HepG2 (cell line): Measurements from ENCODE around the gene SLBP. TPM values are rescaled to one million over a fixed set of nuclear protein-coding genes. Genes with fewer than 3 reads are reported as not detected.

ENCODE experiments used
- ATAC-seq: fragments of 200-7000 bp; cut with Tn5 transposase; 3 replicates; pipeline ENCODE4 v1.9.1; 2020; ENCODE audit warnings: mild to moderate bottlenecking, moderate library complexity
- BruUV-seq: library from RNA; stranded (reverse); fragments of 400-500 nt; replicated peaks from 2 replicates; lab custom pipeline; 2021; lab: Mats Ljungman, UMichigan
- CTCF ChIA-PET: fragments of 300-600 bp; formaldehyde crosslinking; extraction: SDS; loops from one replicate; lab custom pipeline; 2021; ENCODE audit warnings: low total read pairs, inconsistent platforms, low intra/inter-chr PET ratio; lab: Yijun Ruan, JAX
- POLR2A ChIA-PET: fragments of 350-600 bp; sonication (Branson Sonifier 250); formaldehyde crosslinking; loops from one replicate; lab custom pipeline; 2020; ENCODE audit warnings: antibody characterized with exemption, inconsistent platforms; lab: Yijun Ruan, JAX
- DNase-seq: peaks from one replicate; pipeline ENCODE4 v3.0.0-alpha.2; 2015; ENCODE audit warnings: low spot score
- FAIRE-seq: peaks from 3 replicates; lab custom pipeline; 2011; peaks lifted over from hg19 to GRCh38; lab: Jason Lieb, UNC
- H2AFZ ChIP-seq: one replicate; pipeline ENCODE4 v1.6.1; 2011; ENCODE audit warnings: low read length, inconsistent platforms
- H3K27ac ChIP-seq: fragments of 300-600 bp; 3 replicates; pipeline ENCODE4 v1.8.0; 2011; ENCODE audit warnings: mixed run types, mild to moderate bottlenecking, mixed read lengths, low read length, inconsistent platforms; ENCODE audit not compliant: insufficient read depth; ENCODE audit errors: extremely low read length
- H3K27me3 ChIP-seq, 2 experiments: fragments of 200-600 bp in 1 of 2; 2 replicates in 1 of 2; 3 replicates in 1 of 2; pipeline versions ENCODE4 v1.6.0 to v1.8.0; 2011; ENCODE audit warnings: low read length in 2 of 2, mild to moderate bottlenecking in 2 of 2, moderate library complexity in 2 of 2, inconsistent platforms in 1 of 2; ENCODE audit not compliant: insufficient read depth in 2 of 2, control insufficient read depth in 1 of 2
- H3K36me3 ChIP-seq, 2 experiments: fragments of 200-600 bp in 1 of 2; replicated peaks in 1 of 2; 2 replicates in 1 of 2; 3 replicates in 1 of 2; pipeline versions ENCODE4 v1.5.1 to v1.8.0; 2011; ENCODE audit warnings: low read length in 2 of 2, inconsistent platforms in 1 of 2; ENCODE audit not compliant: insufficient read depth in 2 of 2, control insufficient read depth in 1 of 2
- H3K4me1 ChIP-seq: 2 replicates; pipeline ENCODE4 v1.5.1; 2012; ENCODE audit warnings: low read length, inconsistent platforms; ENCODE audit not compliant: insufficient read depth
- H3K4me2 ChIP-seq: 2 replicates; pipeline ENCODE4 v1.6.0; 2011; ENCODE audit warnings: low read depth, low read length, inconsistent platforms
- H3K4me3 ChIP-seq, 3 experiments: fragments of 200-600 bp in 1 of 3; sonication (generic), shearing (Covaris generic) in 1 of 3; replicated peaks in 1 of 3; 2 replicates each; pipeline ENCODE4 v1.5.1; 2011 to 2016; ENCODE audit warnings: low read length in 3 of 3, inconsistent platforms in 2 of 3, low read depth in 2 of 3, mild to moderate bottlenecking in 2 of 3, control low read depth in 1 of 3, mixed read lengths in 1 of 3; ENCODE audit not compliant: insufficient read depth in 1 of 3
- H3K79me2 ChIP-seq: one replicate; pipeline ENCODE4 v1.6.1; 2011; ENCODE audit warnings: low read length, inconsistent platforms; ENCODE audit not compliant: insufficient read depth
- H3K9ac ChIP-seq: 2 replicates; pipeline ENCODE4 v1.6.0; 2011; ENCODE audit warnings: mild to moderate bottlenecking, low read depth, low read length, inconsistent platforms; ENCODE audit not compliant: insufficient read depth
- H3K9me3 ChIP-seq: 2 replicates; pipeline ENCODE4 v1.5.1; 2012; ENCODE audit warnings: mild to moderate bottlenecking, low read length
- H4K20me1 ChIP-seq: 2 replicates; pipeline ENCODE4 v1.6.0; 2011; ENCODE audit warnings: inconsistent platforms, mild to moderate bottlenecking, low read length, moderate library complexity; ENCODE audit not compliant: insufficient read depth
- BRF2 ChIP-seq: sonication (generic); formaldehyde crosslinking; IDR thresholded peaks from 2 replicates; pipeline ENCODE4 v1.8.1; 2022; ENCODE audit warnings: mild to moderate bottlenecking, missing genetic modification reagents
- DZIP1 ChIP-seq: sonication (generic); formaldehyde crosslinking; IDR thresholded peaks from 2 replicates; pipeline ENCODE4 v1.5.0; 2020; ENCODE audit warnings: mild to moderate bottlenecking, missing genetic modification reagents
- FOXP4 ChIP-seq: sonication (generic); formaldehyde crosslinking; IDR thresholded peaks from 2 replicates; pipeline ENCODE4 v1.4.0; 2020; ENCODE audit warnings: missing genetic modification reagents
- GATAD2A ChIP-seq: IDR thresholded peaks from 2 replicates; pipeline ENCODE4 v1.6.1; 2016
- NCOA5 ChIP-seq: sonication (generic); formaldehyde crosslinking; IDR thresholded peaks from 2 replicates; pipeline ENCODE4 v1.4.0; 2020; ENCODE audit warnings: missing genetic modification reagents
- SMARCC2 ChIP-seq: fragments of 450-650 bp; IDR thresholded peaks from 2 replicates; pipeline ENCODE4 v1.6.1; 2017; ENCODE audit warnings: antibody characterized with exemption, mild to moderate bottlenecking
- SMYD3 ChIP-seq: sonication (generic); formaldehyde crosslinking; IDR thresholded peaks from 2 replicates; pipeline ENCODE4 v1.8.1; 2023; ENCODE audit warnings: mild to moderate bottlenecking, missing genetic modification reagents
- ZNF180 ChIP-seq: sonication (generic); formaldehyde crosslinking; IDR thresholded peaks from 2 replicates; pipeline ENCODE4 v1.4.0; 2020; ENCODE audit warnings: low read depth, missing genetic modification reagents, borderline replicate concordance
- ZNF776 ChIP-seq: sonication (generic); formaldehyde crosslinking; IDR thresholded peaks from 2 replicates; pipeline ENCODE4 v1.4.0; 2020; ENCODE audit warnings: mild to moderate bottlenecking, missing genetic modification reagents
- WGBS: methylation state at CpG from one replicate; pipeline ENCODE4 v1.1.6; 2017; ENCODE audit warnings: low lambda C conversion rate; 5-methylcytosine and 5-hydroxymethylcytosine counted together
- in situ Hi-C: cut with HindIII; loops from 2 replicates; pipeline ENCODE4 v1.10.0; 2017; ENCODE audit warnings: low pct_unique_long_range_greater_than_20kb; ENCODE audit not compliant: extremely low pct_ligation_motif_present
- intact Hi-C: fragments of 100-400 bp; cut with micrococcal nuclease; formaldehyde crosslinking; loops from one replicate; pipeline ENCODE4 v1.10.0; 2022; ENCODE audit not compliant: unreplicated experiment
- polyA plus RNA-seq, 8 experiments: library from polyadenylated mRNA; depleted of rRNA in 3 of 8; stranded (reverse) in 7 of 8; unstranded in 1 of 8; fragments of >200 nt; fragmentation: Illumina TruSeq in 4 of 8; extraction: Trizol in 4 of 8; gene quantifications; 2 replicates each; pipeline versions ENCODE4 v1.2.1 to v1.2.3, GENCODE V29; 2011 to 2016; ENCODE audit warnings: low read depth in 4 of 8, missing spikeins in 1 of 8, mixed read lengths in 1 of 8; ENCODE audit not compliant: insufficient read depth in 1 of 8
- total RNA-seq, 5 experiments: library from RNA; depleted of rRNA; stranded (reverse); fragments of >200 nt; fragmentation: Illumina TruSeq; extraction: Trizol; gene quantifications; 2 replicates each; pipeline ENCODE4 v1.2.3, GENCODE V29; 2016; ENCODE audit warnings: low read depth in 1 of 5
- TF ChIP-seq, protein P1 (sequence below): sonication (generic); formaldehyde crosslinking; IDR thresholded peaks from 2 replicates; pipeline ENCODE4; 2020; ENCODE audit warnings: missing genetic modification reagents, mild to moderate bottlenecking, borderline replicate concordance
- TF ChIP-seq, protein P2 (sequence below): sonication (generic); formaldehyde crosslinking; IDR thresholded peaks from 2 replicates; pipeline ENCODE4 v1.4.0; 2020; ENCODE audit warnings: missing genetic modification reagents

The SLBP gene
- total and polyA plus RNA-seq, 2 of the 13 experiments (the other 11 are each of a cell fraction or from before 2014, with no cell fraction given) = 43.9 to 104 TPM

GRCh38 chr4:1726146-1726934 lies 14.2 kb upstream of the SLBP start:
- FAIRE-seq (peak; percentile 97), DNase-seq (peak; percentile 82), ATAC-seq (peak; percentile 64)
- Histone ChIP-seq H3K36me3 (peaks cover 23 to 58% of the 10 kb centered on the region in 2 experiments; a peak in 4 of 5 replicates), H3K27ac (no peak overlapping the region), H2AFZ (no peak overlapping the region), H3K4me2 (no peak overlapping the region), H3K9ac (no peak overlapping the region), H4K20me1 (peaks cover 3% of the 10 kb centered on the region; the same call in 1 of the 2 replicates), H3K27me3 (no peaks in the 10 kb centered on the region), H3K4me1 (peaks cover 32% of the 10 kb centered on the region), H3K4me3 (no peak overlapping the region), H3K79me2 (peaks cover 28% of the 10 kb centered on the region), H3K9me3 (no peaks in the 10 kb centered on the region)
- in situ Hi-C loops = loop anchor here (5.0 kb wide), 1 partner anchor 34 kb away; no protein-coding TSS in a partner anchor
- intact Hi-C loops = loop anchor here (1.0 kb wide), 1 partner anchor 33 kb away; no protein-coding TSS in a partner anchor
- ChIA-PET CTCF (interaction anchor here (1.2 to 2.0 kb wide), 3 partner anchors 31 to 83 kb away, joined by 3 to 40 read pairs (median 6); no protein-coding TSS in a partner anchor), POLR2A (interaction anchor here (1.0 kb wide), 1 partner anchor 14 kb away, joined by 4 read pairs; the partner anchor contains the start of gene SLBP)
- BruUV-seq = no TSS peak
- 58% methylated on average over 11 of the region's 17 CpGs for WGBS
- TF ChIP-seq, protein P1, sequence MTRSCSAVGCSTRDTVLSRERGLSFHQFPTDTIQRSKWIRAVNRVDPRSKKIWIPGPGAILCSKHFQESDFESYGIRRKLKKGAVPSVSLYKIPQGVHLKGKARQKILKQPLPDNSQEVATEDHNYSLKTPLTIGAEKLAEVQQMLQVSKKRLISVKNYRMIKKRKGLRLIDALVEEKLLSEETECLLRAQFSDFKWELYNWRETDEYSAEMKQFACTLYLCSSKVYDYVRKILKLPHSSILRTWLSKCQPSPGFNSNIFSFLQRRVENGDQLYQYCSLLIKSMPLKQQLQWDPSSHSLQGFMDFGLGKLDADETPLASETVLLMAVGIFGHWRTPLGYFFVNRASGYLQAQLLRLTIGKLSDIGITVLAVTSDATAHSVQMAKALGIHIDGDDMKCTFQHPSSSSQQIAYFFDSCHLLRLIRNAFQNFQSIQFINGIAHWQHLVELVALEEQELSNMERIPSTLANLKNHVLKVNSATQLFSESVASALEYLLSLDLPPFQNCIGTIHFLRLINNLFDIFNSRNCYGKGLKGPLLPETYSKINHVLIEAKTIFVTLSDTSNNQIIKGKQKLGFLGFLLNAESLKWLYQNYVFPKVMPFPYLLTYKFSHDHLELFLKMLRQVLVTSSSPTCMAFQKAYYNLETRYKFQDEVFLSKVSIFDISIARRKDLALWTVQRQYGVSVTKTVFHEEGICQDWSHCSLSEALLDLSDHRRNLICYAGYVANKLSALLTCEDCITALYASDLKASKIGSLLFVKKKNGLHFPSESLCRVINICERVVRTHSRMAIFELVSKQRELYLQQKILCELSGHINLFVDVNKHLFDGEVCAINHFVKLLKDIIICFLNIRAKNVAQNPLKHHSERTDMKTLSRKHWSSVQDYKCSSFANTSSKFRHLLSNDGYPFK = peak; percentile 67; the same call in 1 of the 2 replicates
- no peak for TF ChIP-seq SMARCC2
- no peak for TF ChIP-seq SMYD3
- 0 out of 2 replicates have a peak, but pooled peaks have one; percentile 16 for TF ChIP-seq GATAD2A (CRISPR knock-in tag)
- TF ChIP-seq DZIP1 (CRISPR knock-in tag) = no peak
- TF ChIP-seq ZNF180 (CRISPR knock-in tag) = no peak
- TF ChIP-seq, protein P2, sequence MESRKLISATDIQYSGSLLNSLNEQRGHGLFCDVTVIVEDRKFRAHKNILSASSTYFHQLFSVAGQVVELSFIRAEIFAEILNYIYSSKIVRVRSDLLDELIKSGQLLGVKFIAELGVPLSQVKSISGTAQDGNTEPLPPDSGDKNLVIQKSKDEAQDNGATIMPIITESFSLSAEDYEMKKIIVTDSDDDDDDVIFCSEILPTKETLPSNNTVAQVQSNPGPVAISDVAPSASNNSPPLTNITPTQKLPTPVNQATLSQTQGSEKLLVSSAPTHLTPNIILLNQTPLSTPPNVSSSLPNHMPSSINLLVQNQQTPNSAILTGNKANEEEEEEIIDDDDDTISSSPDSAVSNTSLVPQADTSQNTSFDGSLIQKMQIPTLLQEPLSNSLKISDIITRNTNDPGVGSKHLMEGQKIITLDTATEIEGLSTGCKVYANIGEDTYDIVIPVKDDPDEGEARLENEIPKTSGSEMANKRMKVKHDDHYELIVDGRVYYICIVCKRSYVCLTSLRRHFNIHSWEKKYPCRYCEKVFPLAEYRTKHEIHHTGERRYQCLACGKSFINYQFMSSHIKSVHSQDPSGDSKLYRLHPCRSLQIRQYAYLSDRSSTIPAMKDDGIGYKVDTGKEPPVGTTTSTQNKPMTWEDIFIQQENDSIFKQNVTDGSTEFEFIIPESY (CRISPR knock-in tag) = peak; percentile 73
- no peak for TF ChIP-seq FOXP4
- TF ChIP-seq BRF2 (CRISPR knock-in tag) = no peak
- TF ChIP-seq NCOA5 = no peak
- TF ChIP-seq ZNF776 (CRISPR knock-in tag) = no peak
